Esophagus squamous epithelium (tissue), 5 donors: ENCODE data around the gene KLHL36. TPM values are rescaled to one million over a fixed set of nuclear protein-coding genes. Genes with fewer than 3 reads are reported as not detected.
"Not testable (repeated sequence)": the region's sequence is repeated elsewhere in the genome, so short reads cannot be mapped to it uniquely, and the experiment has no call there.

ENCODE experiments used
- DNase-seq: peaks from one replicate; lab custom pipeline; 2025; lab: John Stamatoyannopoulos, UW
- H3K27ac ChIP-seq, 4 donors: fragments of 200-600 bp; sonication (generic); one replicate each; pipeline ENCODE4 v1.5.1; 2016 to 2019; ENCODE audit warnings: mild to moderate bottlenecking in 1 of 4
- H3K27me3 ChIP-seq, 4 donors: fragments of 200-600 bp; sonication (generic); 1 replicate in 3 of 4; 2 replicates in 1 of 4; pipeline versions ENCODE4 v1.5.1 to v1.6.0; 2017 to 2021; ENCODE audit warnings: antibody characterized with exemption in 1 of 4
- H3K36me3 ChIP-seq, 3 donors: fragments of 200-600 bp; sonication (generic); one replicate each; pipeline ENCODE4 v1.5.1; 2016 to 2019
- H3K4me1 ChIP-seq, 3 donors: fragments of 200-600 bp; sonication (generic); one replicate each; pipeline ENCODE4 v1.5.1; 2017 to 2019
- H3K4me3 ChIP-seq, 4 donors: fragments of 200-600 bp; sonication (generic); 1 replicate in 3 of 4; 2 replicates in 1 of 4; pipeline ENCODE4 v1.5.1; 2016 to 2019; ENCODE audit warnings: mild to moderate bottlenecking in 2 of 4, moderate library complexity in 1 of 4
- H3K9me3 ChIP-seq, 3 donors: fragments of 200-600 bp; sonication (generic); one replicate each; pipeline ENCODE4 v1.5.1; 2016 to 2019
- POLR2A ChIP-seq, 4 donors: fragments of 450-650 bp; IDR thresholded peaks; one replicate each; pipeline ENCODE4 v1.6.1; 2017; ENCODE audit warnings: antibody characterized with exemption in 4 of 4, mild to moderate bottlenecking in 4 of 4, moderate library complexity in 3 of 4
- WGBS, 2 donors: methylation state at CpG; one replicate each; pipeline ENCODE4 v1.1.5; 2018; 5-methylcytosine and 5-hydroxymethylcytosine counted together
- intact Hi-C: fragments of 100-400 bp; cut with DNase I; formaldehyde crosslinking; loops from one replicate; pipeline ENCODE4 v1.15.0; 2022
- total RNA-seq, 4 donors: library from RNA; depleted of rRNA; stranded (reverse); fragments of >200 nt; gene quantifications; one replicate each; pipeline ENCODE4 v1.1.0, GENCODE V29; 2016
- TF ChIP-seq, protein P1 (sequence below), 6 experiments: fragments of 450-650 bp in 4 of 6; fragments of 200-600 bp in 2 of 6; sonication (generic) in 2 of 6; IDR thresholded peaks; one replicate each; pipeline ENCODE4 v1.5.1; 2016 to 2019; ENCODE audit warnings: antibody characterized with exemption in 6 of 6, mild to moderate bottlenecking in 4 of 6, moderate library complexity in 4 of 6
- donor health status: DM: yes; HTN: yes; CAD: no.

KLHL36 gene
- total RNA-seq, 4 donors from 2014 or later: 28.7 to 58.6 (median 40.1) TPM

DNA sequence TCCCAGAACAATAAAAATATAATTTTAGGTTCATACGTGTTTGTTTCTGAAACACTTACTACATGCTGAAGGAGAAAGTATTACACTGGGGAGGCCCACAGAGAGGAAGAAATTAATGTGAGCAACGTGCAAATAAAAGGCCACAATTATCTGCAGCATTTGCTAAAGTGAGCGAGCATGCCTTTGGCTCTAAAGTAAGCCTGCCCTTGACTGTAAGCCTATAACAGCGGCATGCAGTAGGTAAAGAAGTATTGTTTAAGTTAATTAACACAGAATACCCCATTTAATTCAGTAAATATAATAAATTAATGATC is 17.2 kb upstream of the KLHL36 start:
- H3K27ac ChIP-seq: no peak overlapping the region
- H3K36me3 ChIP-seq: no peaks in the 10 kb centered on the region
- H3K4me1 ChIP-seq: peaks cover 0 to 16% (median 4%) of the 10 kb centered on the region in 3 donors
- intact Hi-C loops: no loop called here
- no peaks in the 10 kb centered on the region for H3K9me3 ChIP-seq
- no peak for TF ChIP-seq POLR2A (IDR thresholded peaks at IDR 0.05)
- TF ChIP-seq, protein P1, sequence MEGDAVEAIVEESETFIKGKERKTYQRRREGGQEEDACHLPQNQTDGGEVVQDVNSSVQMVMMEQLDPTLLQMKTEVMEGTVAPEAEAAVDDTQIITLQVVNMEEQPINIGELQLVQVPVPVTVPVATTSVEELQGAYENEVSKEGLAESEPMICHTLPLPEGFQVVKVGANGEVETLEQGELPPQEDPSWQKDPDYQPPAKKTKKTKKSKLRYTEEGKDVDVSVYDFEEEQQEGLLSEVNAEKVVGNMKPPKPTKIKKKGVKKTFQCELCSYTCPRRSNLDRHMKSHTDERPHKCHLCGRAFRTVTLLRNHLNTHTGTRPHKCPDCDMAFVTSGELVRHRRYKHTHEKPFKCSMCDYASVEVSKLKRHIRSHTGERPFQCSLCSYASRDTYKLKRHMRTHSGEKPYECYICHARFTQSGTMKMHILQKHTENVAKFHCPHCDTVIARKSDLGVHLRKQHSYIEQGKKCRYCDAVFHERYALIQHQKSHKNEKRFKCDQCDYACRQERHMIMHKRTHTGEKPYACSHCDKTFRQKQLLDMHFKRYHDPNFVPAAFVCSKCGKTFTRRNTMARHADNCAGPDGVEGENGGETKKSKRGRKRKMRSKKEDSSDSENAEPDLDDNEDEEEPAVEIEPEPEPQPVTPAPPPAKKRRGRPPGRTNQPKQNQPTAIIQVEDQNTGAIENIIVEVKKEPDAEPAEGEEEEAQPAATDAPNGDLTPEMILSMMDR (IDR thresholded peaks at IDR 0.05): no peak
- no peak for DNase-seq
- H3K27me3 ChIP-seq: no peaks in the 10 kb centered on the region
- no peak overlapping the region for H3K4me3 ChIP-seq
- 76 to 80% methylated on average over 4 of the region's 4 CpGs for WGBS, 2 donors

DNA sequence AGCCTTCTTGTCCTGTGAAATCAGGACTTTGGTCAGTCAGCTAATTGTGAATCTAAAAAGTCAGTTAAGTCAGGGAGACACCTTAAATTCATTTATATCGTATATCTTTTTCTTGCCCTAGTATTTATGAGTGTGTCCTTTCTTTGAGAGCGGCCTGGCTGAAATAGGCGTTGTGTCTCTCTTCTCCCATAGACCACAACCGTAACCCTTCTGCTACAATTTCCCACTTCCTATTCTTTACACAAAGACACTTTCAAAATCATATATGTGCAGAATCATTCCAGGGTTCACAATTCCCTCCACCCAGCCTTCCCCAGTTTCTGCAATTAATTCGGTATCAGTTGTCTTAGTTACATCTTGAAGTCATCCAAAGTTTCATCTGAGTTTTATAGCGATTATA is 16.4 kb upstream of the KLHL36 start:
- Histone ChIP-seq H3K4me3 (no peak overlapping the region), H3K27ac (no peak overlapping the region), H3K9me3 (no peaks in the 10 kb centered on the region), H3K27me3 (no peaks in the 10 kb centered on the region), H3K4me1 (peaks cover 0 to 16% (median 4%) of the 10 kb centered on the region in 3 donors), H3K36me3 (no peaks in the 10 kb centered on the region)
- WGBS, 2 donors: 81% methylated on average over 6 of the region's 6 CpGs
- TF ChIP-seq, protein P1 (IDR thresholded peaks at IDR 0.05): no peak
- TF ChIP-seq POLR2A (IDR thresholded peaks at IDR 0.05): no peak
- intact Hi-C loops: no loop called here
- no peak for DNase-seq

DNA sequence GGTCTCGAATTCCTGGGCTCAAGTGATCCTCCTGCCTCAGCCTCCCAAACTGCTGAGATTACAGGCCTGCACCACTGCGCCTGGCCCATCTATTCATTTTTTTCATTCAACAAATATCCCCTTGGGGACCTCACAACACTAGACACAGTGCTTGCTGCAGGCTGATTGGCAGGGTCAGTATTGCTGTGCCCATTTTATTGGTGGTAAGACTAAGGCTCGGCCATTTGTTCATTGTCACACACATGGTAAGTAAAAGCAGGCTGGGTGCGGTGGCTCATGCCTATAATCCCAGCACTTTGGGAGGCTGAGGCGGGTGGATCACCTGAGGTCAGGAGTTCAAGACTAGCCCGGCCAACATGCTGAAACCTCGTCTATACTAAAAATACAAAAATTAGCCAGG is 15.4 kb upstream of the KLHL36 start:
- intact Hi-C loops, H3K4me3 ChIP-seq, DNase-seq, H3K27me3 ChIP-seq, H3K9me3 ChIP-seq, H3K36me3 ChIP-seq: not testable (repeated sequence)
- H3K27ac ChIP-seq: peak overlapping the region in 1 of 4 donors; percentile 23
- peaks cover 0 to 16% (median 4%) of the 10 kb centered on the region in 3 donors for H3K4me1 ChIP-seq
- WGBS, 2 donors: 86 to 92% methylated on average over 6 to 7 of the region's 7 CpGs

DNA sequence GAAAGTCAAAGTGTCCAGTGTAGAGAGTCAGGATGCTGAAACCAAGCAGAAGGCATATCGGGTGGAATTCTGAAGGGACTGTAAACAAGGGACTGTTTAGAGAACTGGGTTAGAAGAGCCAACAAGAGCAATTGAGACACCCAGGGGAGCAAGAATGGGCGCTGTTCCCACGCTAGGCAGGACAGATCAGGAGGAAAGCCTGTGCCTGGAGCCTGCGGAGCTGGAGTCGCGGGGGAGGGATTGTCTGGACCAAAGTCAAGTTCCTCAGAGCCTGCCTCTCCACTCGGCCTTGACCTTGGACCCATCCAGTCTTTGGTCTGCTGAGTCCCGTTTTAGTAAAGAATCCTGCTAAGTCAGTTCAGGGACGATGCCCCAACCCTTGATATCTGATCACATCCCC is 14.7 kb upstream of the KLHL36 start:
- TF ChIP-seq, protein P1 (IDR thresholded peaks at IDR 0.05): no peak
- TF ChIP-seq POLR2A (IDR thresholded peaks at IDR 0.05): no peak
- DNase-seq: no peak
- intact Hi-C loops: no loop called here

DNA sequence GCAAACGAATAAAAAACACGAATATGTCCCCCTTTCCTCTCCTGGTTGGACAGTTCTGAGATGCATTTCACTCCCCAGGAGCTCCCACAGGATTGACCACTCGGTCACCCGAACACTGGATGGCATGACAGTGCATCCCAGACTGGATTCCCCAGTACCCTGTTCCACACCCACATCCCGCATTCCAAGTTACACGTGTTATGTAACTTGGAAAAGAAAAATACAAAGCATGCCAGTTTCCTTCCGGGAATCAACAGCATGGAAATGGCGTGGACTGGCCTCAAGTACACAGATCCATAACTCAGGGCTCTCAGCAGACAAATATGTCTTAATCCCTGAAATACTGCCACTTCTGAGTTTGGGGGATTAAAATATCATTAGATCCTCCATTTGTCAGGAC is 12.6 kb upstream of the KLHL36 start:
- TF ChIP-seq, protein P1 (IDR thresholded peaks at IDR 0.05): no peak
- TF ChIP-seq POLR2A (IDR thresholded peaks at IDR 0.05): no peak
- peak overlapping the region in 1 of 4 donors; percentile 47 for H3K27ac ChIP-seq
- DNase-seq: no peak
- H3K4me3 ChIP-seq: no peak overlapping the region
- peaks cover 0 to 21% (median 4%) of the 10 kb centered on the region in 3 donors for H3K4me1 ChIP-seq
- WGBS, 2 donors: 27 to 44% methylated on average over 8 of the region's 8 CpGs
- H3K27me3 ChIP-seq: no peaks in the 10 kb centered on the region
- no peaks in the 10 kb centered on the region for H3K36me3 ChIP-seq
- no peaks in the 10 kb centered on the region for H3K9me3 ChIP-seq
- intact Hi-C loops: no loop called here

More for the DNA sequence above, 14.7 kb upstream of the KLHL36 start:
- H3K36me3 ChIP-seq: no peaks in the 10 kb centered on the region
- H3K27me3 ChIP-seq: no peaks in the 10 kb centered on the region
- H3K9me3 ChIP-seq: no peaks in the 10 kb centered on the region
- peak overlapping the region in 3 of 4 donors; percentile 1 to 23 (median 6) for H3K27ac ChIP-seq
- 54% methylated on average over 9 of the region's 9 CpGs for WGBS, 2 donors
- no peak overlapping the region for H3K4me3 ChIP-seq
- peaks cover 0 to 16% (median 4%) of the 10 kb centered on the region in 3 donors for H3K4me1 ChIP-seq

DNA sequence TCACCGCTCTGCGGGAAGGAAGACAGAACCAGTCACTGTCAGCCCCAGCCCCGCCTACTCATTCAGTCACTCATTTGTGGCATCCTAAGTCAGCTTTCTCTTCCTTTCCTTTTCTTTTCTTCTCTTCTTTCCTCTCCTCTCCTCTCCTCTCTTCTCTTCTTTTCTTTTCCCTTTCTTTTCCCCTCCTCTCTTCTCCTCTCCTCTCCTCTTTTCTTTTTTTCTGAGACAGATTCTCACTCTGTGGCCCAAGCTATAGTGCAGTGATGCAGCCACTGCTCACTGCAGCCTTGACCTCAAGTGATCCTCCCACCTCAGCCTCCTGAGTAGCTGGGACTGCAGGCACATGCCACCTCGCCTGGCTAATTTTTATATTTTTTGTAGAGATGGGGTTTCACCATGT is 10.6 kb upstream of the KLHL36 start:
- intact Hi-C loops: no loop called here
- H3K4me3 ChIP-seq: no peak overlapping the region
- H3K27ac ChIP-seq: no peak overlapping the region
- no peaks in the 10 kb centered on the region for H3K9me3 ChIP-seq
- no peaks in the 10 kb centered on the region for H3K36me3 ChIP-seq
- TF ChIP-seq POLR2A (IDR thresholded peaks at IDR 0.05): no peak
- TF ChIP-seq, protein P1 (IDR thresholded peaks at IDR 0.05): no peak
- H3K4me1 ChIP-seq: peaks cover 11 to 41% (median 14%) of the 10 kb centered on the region in 3 donors
- no peaks in the 10 kb centered on the region for H3K27me3 ChIP-seq
- no peak for DNase-seq
- 70 to 93% methylated on average over 4 of the region's 4 CpGs for WGBS, 2 donors
